Coronary artery (tissue), 2 donors: Measurements from ENCODE around the gene HOXA9.

Experiments used
- DNase-seq: peaks from one replicate; pipeline ENCODE4 v3.0.0-alpha.2; 2017; ENCODE audit warnings: low spot score
- H3K27ac ChIP-seq, 2 donors: fragments of 200-600 bp; sonication (generic); one replicate each; pipeline ENCODE4 v1.5.1; 2016 to 2019
- H3K4me3 ChIP-seq: fragments of 200-600 bp; sonication (generic); 2 replicates; pipeline ENCODE4 v1.5.1; 2016; ENCODE audit warnings: mild to moderate bottlenecking, moderate library complexity
- TF ChIP-seq, protein P1 (sequence below): fragments of 200-600 bp; sonication (generic); IDR thresholded peaks from one replicate; pipeline ENCODE4 v1.5.1; 2019; ENCODE audit warnings: antibody characterized with exemption

HOXA9 gene

DNA sequence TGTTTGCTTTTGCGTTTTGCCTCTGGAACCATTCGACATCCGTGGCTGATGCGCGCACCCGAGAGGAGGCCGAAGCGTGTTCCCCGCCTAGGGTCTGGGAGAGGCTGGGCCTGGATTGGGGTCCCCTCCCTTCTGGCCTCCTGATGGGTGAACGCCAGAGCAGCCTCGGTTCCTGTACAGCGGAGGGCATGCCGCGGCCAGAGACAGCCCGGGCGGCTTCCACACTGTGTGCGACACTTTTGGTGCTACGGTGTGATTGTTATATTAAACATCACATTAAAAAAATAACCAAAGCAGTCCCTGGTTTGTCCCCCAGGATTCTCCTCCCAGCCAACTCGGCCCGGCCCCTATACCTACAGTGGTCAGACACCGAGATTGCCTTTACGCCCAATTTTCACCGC, 5.2 kb downstream of the HOXA9 start:
- no peak for DNase-seq
- TF ChIP-seq, protein P1, sequence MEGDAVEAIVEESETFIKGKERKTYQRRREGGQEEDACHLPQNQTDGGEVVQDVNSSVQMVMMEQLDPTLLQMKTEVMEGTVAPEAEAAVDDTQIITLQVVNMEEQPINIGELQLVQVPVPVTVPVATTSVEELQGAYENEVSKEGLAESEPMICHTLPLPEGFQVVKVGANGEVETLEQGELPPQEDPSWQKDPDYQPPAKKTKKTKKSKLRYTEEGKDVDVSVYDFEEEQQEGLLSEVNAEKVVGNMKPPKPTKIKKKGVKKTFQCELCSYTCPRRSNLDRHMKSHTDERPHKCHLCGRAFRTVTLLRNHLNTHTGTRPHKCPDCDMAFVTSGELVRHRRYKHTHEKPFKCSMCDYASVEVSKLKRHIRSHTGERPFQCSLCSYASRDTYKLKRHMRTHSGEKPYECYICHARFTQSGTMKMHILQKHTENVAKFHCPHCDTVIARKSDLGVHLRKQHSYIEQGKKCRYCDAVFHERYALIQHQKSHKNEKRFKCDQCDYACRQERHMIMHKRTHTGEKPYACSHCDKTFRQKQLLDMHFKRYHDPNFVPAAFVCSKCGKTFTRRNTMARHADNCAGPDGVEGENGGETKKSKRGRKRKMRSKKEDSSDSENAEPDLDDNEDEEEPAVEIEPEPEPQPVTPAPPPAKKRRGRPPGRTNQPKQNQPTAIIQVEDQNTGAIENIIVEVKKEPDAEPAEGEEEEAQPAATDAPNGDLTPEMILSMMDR = no peak
- peak overlapping the region; percentile 68 for H3K4me3 ChIP-seq
- H3K27ac ChIP-seq = no peak overlapping the region

DNA sequence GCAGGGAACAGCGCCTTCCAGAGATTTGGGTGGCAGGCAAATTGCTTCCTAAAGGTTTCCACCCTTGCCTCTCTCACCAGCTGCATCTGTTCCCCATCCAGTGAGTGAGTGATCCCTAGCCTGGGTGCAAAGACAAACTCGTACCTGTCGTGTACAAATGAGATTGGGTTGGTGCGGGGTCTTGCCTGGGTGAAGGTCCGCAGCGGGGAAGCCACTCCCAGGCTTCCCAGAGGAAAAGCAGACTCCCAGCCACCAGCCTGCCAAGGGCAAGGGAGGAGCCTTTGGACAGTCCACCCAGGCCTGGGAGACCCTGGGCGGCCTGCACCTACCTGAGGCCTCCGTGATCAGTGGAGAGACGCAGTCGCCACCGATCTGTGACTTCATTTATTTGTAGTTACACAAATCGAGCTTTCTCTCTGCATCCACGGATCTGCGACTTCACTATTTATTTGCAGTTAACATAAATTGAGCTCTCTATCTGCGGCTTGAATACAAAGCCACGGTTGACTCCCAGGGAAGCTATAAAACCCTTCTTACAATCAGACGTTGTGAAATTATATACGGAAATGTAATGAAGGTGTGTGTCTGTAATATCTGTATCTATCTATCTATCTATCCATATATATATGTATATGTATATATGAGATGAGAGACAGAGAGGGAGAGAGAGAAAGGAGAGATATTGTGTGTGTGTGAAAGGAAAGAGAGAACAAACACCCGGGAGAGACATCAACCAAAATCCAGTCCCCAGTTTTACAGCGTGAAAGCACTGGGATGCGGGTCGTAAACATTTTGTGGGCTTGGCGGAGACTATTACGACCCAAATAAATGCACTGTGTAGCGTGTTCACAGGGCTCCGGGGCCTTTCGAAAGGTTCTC, 5.8 kb downstream of the HOXA9 start:
- TF ChIP-seq, protein P1 = no peak
- Histone ChIP-seq H3K27ac (no peak overlapping the region), H3K4me3 (peak overlapping the region; percentile 68)
- DNase-seq = no peak

DNA sequence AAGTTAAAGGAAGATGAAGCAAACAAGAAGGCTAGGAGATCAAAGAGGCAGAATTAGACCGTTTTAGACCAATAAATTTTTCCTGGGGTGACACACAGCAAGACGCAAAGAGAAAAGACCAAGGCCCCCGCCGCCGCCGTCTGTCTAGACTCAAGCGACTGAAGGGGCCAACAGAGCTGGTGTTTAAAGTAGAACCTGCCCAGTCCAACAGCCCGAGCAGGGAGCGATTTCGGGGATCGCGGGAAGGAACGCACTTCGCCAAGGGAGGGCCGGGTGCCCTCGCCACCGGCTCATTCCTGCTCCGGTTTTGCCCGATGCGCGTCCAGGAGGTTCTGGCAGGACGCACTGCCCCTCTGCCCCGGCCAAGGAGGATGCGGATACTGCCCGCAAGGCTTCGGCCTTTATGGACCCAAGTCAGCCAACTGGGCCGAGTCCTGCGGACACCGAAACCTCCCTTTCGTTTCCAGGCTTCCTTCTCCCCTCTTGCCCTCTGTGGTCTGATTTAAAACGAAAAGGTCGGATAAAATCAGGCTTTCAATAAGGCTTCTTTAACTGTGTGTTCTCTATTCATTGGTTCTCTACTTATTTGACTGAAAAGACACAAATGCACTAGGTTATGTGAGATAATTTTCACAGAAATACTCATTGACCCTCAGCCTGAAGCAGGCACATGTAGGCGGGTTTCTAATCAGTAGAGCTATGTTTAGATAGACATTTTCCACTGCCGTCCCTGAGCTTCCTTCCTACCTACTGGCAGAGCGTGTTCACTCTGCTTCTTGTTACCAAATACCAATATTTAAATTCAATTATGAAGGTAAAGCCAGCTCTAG, 6.7 kb downstream of the HOXA9 start:
- DNase-seq = no peak
- TF ChIP-seq, protein P1 = no peak
- H3K4me3 ChIP-seq = no peak overlapping the region
- no peak overlapping the region for H3K27ac ChIP-seq

- DNase-seq = no peak
- TF ChIP-seq, protein P1 = no peak
- no peak overlapping the region for H3K4me3 ChIP-seq
- no peak overlapping the region for H3K27ac ChIP-seq
Measured at GRCh38 chr7:27157702-27158431, 7.5 kb downstream of the HOXA9 start.

- H3K4me3 ChIP-seq = peak overlapping the region; percentile 53
- TF ChIP-seq, protein P1 = no peak
- DNase-seq = no peak
- H3K27ac ChIP-seq = no peak overlapping the region
Measured at GRCh38 chr7:27156916-27157701, 8.2 kb downstream of the HOXA9 start.

- TF ChIP-seq, protein P1 = no peak
- Histone ChIP-seq H3K4me3 (peak within 1 kb of the TSS; percentile 53), H3K27ac (no peak within 1 kb of the TSS)
- DNase-seq = no peak
Measured at GRCh38 chr7:27156508-27156898, 8.8 kb downstream of the HOXA9 start, which contains the start of gene HOXA7. Gene HOXA7 (minus strand): TSS chr7:27156675. CDS start chr7:27156545, 130 bp downstream.
